Loucy (cell line): ENCODE measurements around the gene ANKRD6.

Source experiments
- CTCF ChIP-seq: fragments of 200-600 bp; sonication (generic); conservative IDR thresholded peaks from 2 replicates; pipeline ENCODE4 v1.5.1; 2014; ENCODE audit warnings: mild to moderate bottlenecking, antibody characterized with exemption, low read length
- EZH2phosphoT487 ChIP-seq: fragments of 200-600 bp; IDR thresholded peaks from 2 replicates; pipeline ENCODE4 v1.6.1; 2018; ENCODE audit warnings: antibody characterized with exemption, mild to moderate bottlenecking, moderate library complexity, borderline replicate concordance

- TF ChIP-seq CTCF (no peak), EZH2phosphoT487 (no peak)
These were observed 87.8 kb downstream of the ANKRD6 start for GRCh38 chr6:89520736-89521135.
